ENCODE data around the gene GAB3.

- TF ChIP-seq CTCF (IDR thresholded peaks at IDR 0.05) (no peak), POLR2A (IDR thresholded peaks at IDR 0.05; ENCODE audit: low read depth) (no peak), POLR2AphosphoS5 (IDR thresholded peaks at IDR 0.05) (no peak), EP300 (IDR thresholded peaks at IDR 0.05) (no peak)
Observed at GRCh38 chrX:154791939-154792338, 41.1 kb upstream of the GAB3 start.
